SU-DHL-6 (cell line): ENCODE results near the gene FAM163A.

Experiments used
- CTCF ChIP-seq: fragments of 200-600 bp; sonication (generic); IDR thresholded peaks from one replicate; pipeline ENCODE4 v1.5.1; 2017; ENCODE audit warnings: antibody characterized with exemption, mild to moderate bottlenecking, low read length, moderate library complexity; ENCODE audit not compliant: insufficient read depth, poor library complexity, severe bottlenecking
- EZH2phosphoT487 ChIP-seq: fragments of 200-600 bp; sonication (generic), shearing (Covaris generic); conservative IDR thresholded peaks from 2 replicates; pipeline ENCODE4 v1.6.1; 2018; ENCODE audit warnings: mild to moderate bottlenecking, antibody characterized with exemption, low read length, moderate library complexity, mixed read lengths

- TF ChIP-seq CTCF (peak; percentile 69), EZH2phosphoT487 (no peak)
Measured at GRCh38 chr1:179706339-179706941, 36.7 kb upstream of the FAM163A start.
